GM10266 (cell line): Measurements from ENCODE around the gene RFC5.

Experiments
- DNase-seq: peaks from one replicate; pipeline ENCODE4 v3.0.0; 2012; ENCODE audit errors: extremely low spot score
- TF ChIP-seq, protein P1 (sequence below): IDR thresholded peaks from 2 replicates; pipeline ENCODE4 v1.5.1; 2012; ENCODE audit warnings: mild to moderate bottlenecking, low read depth; ENCODE audit not compliant: control insufficient read depth, insufficient read depth; ENCODE audit errors: missing control alignments

RFC5 gene

DNA sequence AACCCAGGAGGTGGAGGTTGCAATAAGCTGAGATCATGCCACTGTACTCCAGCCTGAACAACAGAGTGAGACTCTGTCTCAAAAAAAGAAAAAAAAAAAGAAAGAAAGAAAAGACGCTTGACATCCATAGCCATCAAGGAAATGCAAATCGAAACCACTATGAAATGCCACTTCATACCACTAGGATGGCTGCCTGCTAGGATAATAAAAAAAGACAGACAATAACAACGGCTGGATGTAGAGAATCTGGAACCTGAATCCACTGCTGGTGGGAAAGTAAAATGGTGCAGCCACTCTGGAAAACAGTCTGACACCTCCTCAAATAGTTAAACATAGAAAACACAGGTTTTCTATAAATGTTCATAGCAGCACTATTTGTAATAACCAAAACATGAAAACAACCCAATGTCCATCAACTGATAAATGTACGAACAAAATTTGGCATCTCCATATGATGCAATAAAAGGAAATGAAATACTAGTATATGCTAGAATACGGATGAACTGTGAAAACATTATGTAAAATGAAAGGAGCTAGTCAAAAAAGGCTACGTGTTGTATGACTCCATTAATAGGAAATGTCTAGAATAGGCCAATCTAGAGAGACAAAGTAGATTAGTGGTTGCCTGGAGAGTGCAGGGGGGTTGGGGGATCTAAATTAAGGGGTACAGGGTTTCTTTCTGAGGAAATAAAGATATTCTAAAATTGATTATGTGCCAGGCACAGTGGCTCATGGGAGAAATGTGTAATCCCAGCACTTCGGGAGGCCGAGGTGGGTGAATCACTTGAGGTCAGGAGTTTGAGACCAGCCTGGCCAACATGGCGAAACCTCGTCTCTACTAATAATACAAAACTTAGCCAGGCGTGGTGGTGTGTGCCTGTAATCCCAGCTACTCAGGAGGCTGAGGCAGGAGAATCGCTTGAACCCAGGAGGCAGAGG lies 34.7 kb downstream of the RFC5 start:
- DNase-seq, result no peak

DNA sequence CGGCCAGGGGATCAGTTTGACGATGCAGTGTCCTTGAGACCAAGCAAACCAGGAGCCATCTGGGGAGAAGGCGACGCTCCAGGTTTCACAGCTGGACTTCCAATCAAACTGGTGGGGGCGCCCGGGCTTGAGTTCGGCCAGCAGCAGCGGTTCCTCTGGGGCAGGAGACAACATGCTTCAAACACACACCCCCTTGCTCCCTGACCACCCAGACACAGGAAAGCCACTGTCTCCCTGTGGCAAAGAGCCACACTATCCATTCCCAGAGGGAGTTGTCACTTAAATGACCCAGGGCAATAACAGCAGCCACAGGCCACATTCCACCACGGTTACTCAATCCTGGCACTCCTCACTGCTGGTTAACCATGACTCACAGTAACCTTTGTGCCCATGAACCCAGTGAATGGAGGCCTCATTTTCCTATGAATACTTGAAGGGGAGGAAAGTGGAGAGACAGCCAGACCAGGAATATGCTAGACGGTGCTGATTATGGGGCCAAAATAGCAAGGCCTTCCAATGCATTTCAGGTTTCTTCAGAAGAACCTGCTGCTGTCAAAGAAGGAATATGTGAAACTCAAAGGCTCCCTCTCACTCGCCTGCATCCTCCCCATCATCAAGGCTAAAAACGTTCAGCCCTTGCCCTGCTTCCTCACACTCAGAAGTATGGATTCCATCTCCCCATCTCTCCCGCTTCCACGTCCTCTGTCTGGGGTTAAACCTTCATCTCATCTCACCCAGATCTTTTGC lies 36.0 kb downstream of the RFC5 start:
- TF ChIP-seq, protein P1, sequence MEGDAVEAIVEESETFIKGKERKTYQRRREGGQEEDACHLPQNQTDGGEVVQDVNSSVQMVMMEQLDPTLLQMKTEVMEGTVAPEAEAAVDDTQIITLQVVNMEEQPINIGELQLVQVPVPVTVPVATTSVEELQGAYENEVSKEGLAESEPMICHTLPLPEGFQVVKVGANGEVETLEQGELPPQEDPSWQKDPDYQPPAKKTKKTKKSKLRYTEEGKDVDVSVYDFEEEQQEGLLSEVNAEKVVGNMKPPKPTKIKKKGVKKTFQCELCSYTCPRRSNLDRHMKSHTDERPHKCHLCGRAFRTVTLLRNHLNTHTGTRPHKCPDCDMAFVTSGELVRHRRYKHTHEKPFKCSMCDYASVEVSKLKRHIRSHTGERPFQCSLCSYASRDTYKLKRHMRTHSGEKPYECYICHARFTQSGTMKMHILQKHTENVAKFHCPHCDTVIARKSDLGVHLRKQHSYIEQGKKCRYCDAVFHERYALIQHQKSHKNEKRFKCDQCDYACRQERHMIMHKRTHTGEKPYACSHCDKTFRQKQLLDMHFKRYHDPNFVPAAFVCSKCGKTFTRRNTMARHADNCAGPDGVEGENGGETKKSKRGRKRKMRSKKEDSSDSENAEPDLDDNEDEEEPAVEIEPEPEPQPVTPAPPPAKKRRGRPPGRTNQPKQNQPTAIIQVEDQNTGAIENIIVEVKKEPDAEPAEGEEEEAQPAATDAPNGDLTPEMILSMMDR, result no peak
- no peak for DNase-seq

More for the DNA sequence above, 34.7 kb downstream of the RFC5 start:
- TF ChIP-seq, protein P1, result no peak

DNA sequence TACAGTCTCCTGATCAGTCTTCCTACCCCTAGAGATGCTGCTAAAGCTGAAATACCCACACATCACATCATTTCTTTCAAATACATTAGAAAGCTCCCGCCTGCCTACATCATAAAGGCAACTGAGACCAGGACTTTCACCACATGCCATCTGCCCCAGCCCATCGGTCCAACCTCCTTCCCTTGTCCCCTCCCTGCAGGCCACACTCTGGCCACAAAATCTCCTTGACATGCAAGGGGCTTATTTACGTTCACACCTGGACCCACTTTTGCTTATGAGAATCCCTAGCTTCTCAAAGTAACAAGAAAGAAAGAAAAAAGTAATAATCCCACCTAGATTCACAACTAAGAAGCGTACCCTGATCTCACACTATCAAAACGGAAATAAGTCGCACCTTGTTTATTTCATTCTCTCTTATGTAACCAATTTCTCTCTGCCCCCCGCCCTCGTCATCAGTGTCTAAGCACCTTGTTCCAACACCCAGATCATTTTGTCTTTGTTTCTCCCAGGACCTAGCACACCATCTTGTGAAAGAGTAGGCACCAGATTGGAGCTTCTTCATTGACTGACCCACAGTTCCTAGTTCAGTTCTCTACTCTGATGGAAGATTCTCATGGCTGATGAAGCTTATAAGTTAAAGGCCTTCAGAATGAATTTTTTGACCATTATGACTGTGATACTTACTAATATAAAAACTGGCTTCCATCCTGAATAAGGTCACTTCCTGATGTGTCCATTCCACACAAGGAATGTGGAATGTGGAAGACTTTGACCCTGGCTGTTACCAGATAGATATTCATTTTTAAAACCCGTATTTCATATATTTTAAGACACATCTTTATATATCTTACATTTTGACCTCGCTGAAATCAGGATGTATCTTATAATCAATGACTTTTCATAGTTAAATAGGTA lies 36.8 kb downstream of the RFC5 start:
- TF ChIP-seq, protein P1, result no peak
- DNase-seq, result no peak

DNA sequence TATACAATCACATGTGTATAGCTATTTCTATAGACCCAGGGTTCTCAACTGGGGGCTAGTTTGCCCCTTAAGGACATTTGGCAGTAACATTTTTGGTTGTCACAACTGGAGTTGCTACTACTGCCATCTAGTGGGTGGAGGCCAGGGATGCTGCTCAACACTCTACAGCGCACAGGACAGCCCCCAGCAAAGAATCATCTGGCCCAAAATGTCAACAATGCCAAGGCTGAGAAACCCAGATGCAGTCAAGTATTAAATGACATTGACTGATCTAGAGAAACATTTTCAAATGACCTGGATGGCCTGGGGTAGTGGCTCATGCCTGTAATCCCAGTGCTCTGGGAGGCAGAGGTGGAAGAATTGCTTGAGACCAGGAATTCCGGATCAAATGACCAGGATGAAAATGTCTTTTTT lies 38.6 kb downstream of the RFC5 start:
- peak; percentile 57 for DNase-seq
- TF ChIP-seq, protein P1, result peak; percentile 66

DNA sequence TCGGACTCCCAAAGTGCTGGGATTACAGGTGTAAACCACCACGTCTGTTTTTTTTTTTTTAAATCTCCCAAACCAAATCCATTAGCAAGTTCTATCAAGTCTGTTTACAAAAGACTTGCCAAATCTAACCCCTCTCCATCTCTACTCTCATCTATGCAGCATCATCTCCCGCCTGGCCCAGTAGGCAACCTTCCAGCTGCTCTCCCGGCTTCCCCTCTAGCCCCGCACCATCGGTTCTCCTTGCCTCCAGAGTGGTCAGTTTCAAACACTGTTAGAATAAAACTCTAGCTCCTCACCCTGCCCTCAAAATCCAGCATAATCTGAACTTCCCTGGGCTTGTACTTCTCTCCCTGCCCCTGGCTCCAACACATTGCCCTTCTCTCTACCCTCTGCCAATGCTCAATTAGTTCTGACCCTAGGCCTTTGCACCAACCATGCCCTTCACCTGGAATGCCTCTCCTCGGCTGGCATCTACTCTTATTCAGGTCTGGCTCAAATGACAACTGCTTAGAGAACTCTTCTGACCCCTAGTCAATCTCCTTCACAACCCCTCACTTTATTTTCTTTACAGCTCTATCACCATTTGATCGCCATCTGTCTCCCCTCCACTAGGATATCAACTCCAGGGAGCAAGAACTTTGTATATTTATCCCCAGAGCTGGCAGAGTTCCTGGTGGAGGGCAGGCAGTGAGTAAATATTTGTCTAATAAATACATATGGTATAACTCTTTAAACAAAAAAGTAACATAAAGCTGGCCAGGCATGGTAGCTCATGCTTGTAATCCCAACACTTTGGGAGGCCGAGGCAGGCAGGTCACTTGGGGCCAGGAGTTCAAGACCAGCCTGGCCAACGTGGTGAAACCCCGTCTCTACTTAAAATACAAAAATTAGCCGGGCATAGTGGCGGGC lies 39.6 kb downstream of the RFC5 start:
- DNase-seq, result no peak

More for the DNA sequence above, 39.6 kb downstream of the RFC5 start:
- TF ChIP-seq, protein P1, result no peak
